NCI-H774 (cell line): ENCODE measurements around the gene MGRN1.
"Not testable (repeated sequence)": the region's sequence is repeated elsewhere in the genome, so short reads cannot be mapped to it uniquely, and the experiment has no call there.

Source experiments
- DNase-seq: peaks from one replicate; lab custom pipeline; 2025; lab: John Stamatoyannopoulos, UW

MGRN1 gene

DNA sequence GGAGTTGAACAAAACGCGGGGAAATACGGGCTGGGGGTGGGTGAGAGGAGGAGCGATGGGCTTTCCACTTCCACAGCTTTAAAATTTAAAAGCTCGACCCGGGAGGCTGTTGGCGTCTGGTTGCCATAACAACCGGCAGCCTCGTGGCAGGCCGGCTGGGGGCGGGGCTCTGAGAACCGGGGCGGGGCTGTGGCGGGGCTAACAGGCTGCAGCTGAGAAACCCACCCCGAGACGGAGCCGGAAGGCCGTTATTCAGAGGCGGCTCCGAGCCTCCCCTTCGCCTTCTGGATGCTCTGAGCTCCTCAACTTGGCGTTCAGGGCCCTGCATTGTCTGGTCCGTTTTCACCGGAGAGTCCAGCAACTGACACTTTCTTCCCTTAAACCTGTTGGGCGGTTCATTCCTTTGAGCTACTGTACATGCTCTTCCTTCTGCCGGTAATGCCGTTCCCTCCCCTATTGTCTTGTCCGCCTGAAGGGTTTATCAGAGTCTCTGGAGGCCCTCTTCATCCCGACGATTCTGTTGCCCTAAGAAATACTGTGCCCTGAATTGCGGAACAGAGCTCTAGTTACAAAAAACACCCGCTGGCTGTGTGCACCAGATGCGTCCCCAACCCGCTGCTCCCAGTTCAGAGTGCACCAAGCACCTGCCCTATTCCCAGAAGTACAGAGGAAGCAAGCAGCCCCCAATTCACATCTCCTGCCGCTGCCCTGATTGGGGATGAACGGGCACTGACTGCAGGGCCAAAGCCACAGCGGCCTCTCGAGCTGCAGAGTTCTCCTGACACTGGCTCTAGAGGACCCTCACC is 110.3 kb downstream of the MGRN1 start:
- peak; percentile 58 for DNase-seq

DNA sequence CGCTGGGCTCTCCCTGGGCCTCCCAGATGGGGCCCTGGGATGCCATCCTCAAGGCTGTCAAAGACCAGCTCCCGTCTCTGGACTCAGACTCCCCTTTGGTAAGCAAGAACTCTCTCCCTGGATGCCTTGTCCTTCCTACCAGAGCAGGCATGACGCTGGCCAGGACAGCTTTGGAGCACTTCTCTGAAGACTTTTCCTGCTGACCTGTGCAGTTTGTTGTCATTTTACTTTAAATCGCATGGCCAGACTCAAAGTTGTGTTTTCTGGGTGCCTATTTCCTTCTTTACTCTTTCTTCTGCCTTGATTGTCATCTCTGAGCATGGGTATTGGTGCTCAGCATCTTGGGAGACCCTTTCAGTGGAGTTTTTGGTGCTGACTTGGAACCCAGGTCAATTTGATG is 111.9 kb downstream of the MGRN1 start:
- no peak for DNase-seq

DNA sequence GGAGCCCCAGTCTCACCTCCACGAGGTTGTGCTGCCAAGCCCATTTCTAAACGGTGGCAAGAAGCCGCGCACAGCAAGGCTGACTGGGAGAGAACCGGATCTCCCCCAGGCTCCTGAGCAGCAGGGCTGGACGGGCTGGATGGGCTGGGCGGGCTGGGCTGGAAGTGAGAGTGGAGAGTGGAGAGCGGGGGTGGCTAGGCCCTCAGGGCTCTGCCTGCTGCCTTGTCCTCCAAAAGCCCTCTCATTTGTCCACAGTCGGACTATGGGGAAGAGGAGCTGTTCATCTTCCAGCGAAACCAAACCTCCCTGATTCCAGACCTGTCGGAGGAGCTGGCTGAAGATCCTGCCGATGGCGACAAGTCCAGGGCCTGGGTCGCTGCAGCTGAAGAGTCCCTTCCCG is 112.9 kb downstream of the MGRN1 start:
- DNase-seq, result no peak

DNA sequence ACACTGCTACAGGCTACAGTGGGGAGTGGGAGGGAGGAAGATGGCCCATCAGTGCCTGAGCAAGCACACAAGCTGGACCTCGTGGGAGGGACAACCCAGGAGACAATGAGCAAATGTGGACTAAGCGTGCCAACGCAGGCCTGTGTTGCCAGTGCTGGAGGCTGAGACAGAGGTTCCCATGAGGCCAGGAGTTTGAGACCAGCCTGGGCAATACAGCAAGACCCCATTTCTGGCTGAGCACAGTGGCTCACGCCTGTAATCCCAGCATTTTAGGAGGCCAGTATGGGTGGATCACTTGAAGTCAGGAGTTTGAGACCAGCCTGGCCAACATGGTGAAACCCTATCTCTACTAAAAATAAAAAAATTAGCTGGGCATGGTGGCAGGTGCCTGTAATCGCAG is 113.7 kb downstream of the MGRN1 start:
- not testable (repeated sequence) for DNase-seq
